Measurements from ENCODE around the gene OPRM1. TPM values are rescaled to one million over a fixed set of nuclear protein-coding genes. Genes with fewer than 3 reads are reported as not detected.
A peak's percentile ranks its signal among the peaks of the same experiment; 100 is the strongest.

Gene OPRM1
- total and polyA plus RNA-seq, 2 donors from 2014 or later: not detected

GRCh38 chr6:154274168-154274567, 235.1 kb downstream of the OPRM1 start:
- no peaks in the 10 kb centered on the region for H3K9me3 ChIP-seq (ENCODE audit: control insufficient read depth in 2 of 3, insufficient read depth in 1 of 3, low read length in 3 of 3)
- no peak for TF ChIP-seq CTCF (IDR thresholded peaks at IDR 0.05; ENCODE audit: borderline replicate concordance, extremely low read depth, insufficient read depth)
- FAIRE-seq: no peak
- H3K27ac ChIP-seq (ENCODE audit: low read depth in 2 of 2, low read length in 2 of 2): no peak overlapping the region
- intact Hi-C loops (cut with DNase I): loop anchor here (10.0 kb wide), 1 partner anchor 119 kb away; no protein-coding TSS in a partner anchor
- no peak overlapping the region for H3K4me3 ChIP-seq (ENCODE audit: low read length in 3 of 3)
- H3K4me1 ChIP-seq (ENCODE audit: control insufficient read depth in 2 of 3, insufficient read depth in 2 of 3, low read depth in 1 of 3, low read length in 3 of 3): no peaks in the 10 kb centered on the region
- no peaks in the 10 kb centered on the region for H3K27me3 ChIP-seq (ENCODE audit: control insufficient read depth, insufficient read depth, low read length)
- no peak overlapping the region for H3K9ac ChIP-seq (ENCODE audit: low read length in 3 of 3)
- no peaks in the 10 kb centered on the region for H3K36me3 ChIP-seq (ENCODE audit: control insufficient read depth in 2 of 3, insufficient read depth in 3 of 3, low read length in 3 of 3)
- no peak for DNase-seq

- Histone ChIP-seq H3K9ac (ENCODE audit: low read length in 3 of 3) (no peak overlapping the region), H3K4me3 (ENCODE audit: low read length in 3 of 3) (peak overlapping the region in 2 of 3 donors; percentile 3 to 46), H3K27me3 (ENCODE audit: control insufficient read depth, insufficient read depth, low read length) (no peaks in the 10 kb centered on the region), H3K27ac (ENCODE audit: low read depth in 2 of 2, low read length in 2 of 2) (no peak overlapping the region), H3K4me1 (ENCODE audit: control insufficient read depth in 2 of 3, insufficient read depth in 2 of 3, low read depth in 1 of 3, low read length in 3 of 3) (no peaks in the 10 kb centered on the region), H3K36me3 (ENCODE audit: control insufficient read depth in 2 of 3, insufficient read depth in 3 of 3, low read length in 3 of 3) (no peaks in the 10 kb centered on the region), H3K9me3 (ENCODE audit: control insufficient read depth in 2 of 3, insufficient read depth in 1 of 3, low read length in 3 of 3) (no peaks in the 10 kb centered on the region)
- peak; percentile 68 for TF ChIP-seq CTCF (IDR thresholded peaks at IDR 0.05; ENCODE audit: borderline replicate concordance, extremely low read depth, insufficient read depth)
- intact Hi-C loops (cut with DNase I): loop anchor here (10.0 kb wide), 1 partner anchor 122 kb away; no protein-coding TSS in a partner anchor
- DNase-seq (peak in 2 of 5 donors; percentile 60), FAIRE-seq (peak; percentile 98)
Observed at GRCh38 chr6:154276810-154277628, 238.0 kb downstream of the OPRM1 start.

GRCh38 chr6:154277629-154278017, 238.6 kb downstream of the OPRM1 start:
- Histone ChIP-seq H3K4me3 (ENCODE audit: low read length in 3 of 3) (peak overlapping the region in 2 of 3 donors; percentile 3 to 46), H3K36me3 (ENCODE audit: control insufficient read depth in 2 of 3, insufficient read depth in 3 of 3, low read length in 3 of 3) (no peaks in the 10 kb centered on the region), H3K27ac (ENCODE audit: low read depth in 2 of 2, low read length in 2 of 2) (no peak overlapping the region), H3K27me3 (ENCODE audit: control insufficient read depth, insufficient read depth, low read length) (no peaks in the 10 kb centered on the region), H3K9me3 (ENCODE audit: control insufficient read depth in 2 of 3, insufficient read depth in 1 of 3, low read length in 3 of 3) (no peaks in the 10 kb centered on the region), H3K4me1 (ENCODE audit: control insufficient read depth in 2 of 3, insufficient read depth in 2 of 3, low read depth in 1 of 3, low read length in 3 of 3) (no peaks in the 10 kb centered on the region), H3K9ac (ENCODE audit: low read length in 3 of 3) (no peak overlapping the region)
- FAIRE-seq (no peak), DNase-seq (no peak)
- intact Hi-C loops (cut with DNase I): loop anchor here (10.0 kb wide), 1 partner anchor 123 kb away; no protein-coding TSS in a partner anchor
- no peak for TF ChIP-seq CTCF (IDR thresholded peaks at IDR 0.05; ENCODE audit: borderline replicate concordance, extremely low read depth, insufficient read depth)
